Adrenal gland (tissue), 12 donors: ENCODE results near the gene EXOC4. TPM values are rescaled to one million over a fixed set of nuclear protein-coding genes. Genes with fewer than 3 reads are reported as not detected.

Experiments used
- DNase-seq, 7 donors: peaks; one replicate each; pipeline ENCODE4 v3.0.0-alpha.2; 2019 to 2020
- H3K27ac ChIP-seq, 5 donors: fragments of 200-600 bp; sonication (generic) in 4 of 5; 1 replicate in 3 of 5; 2 replicates in 2 of 5; pipeline versions ENCODE4 v1.5.1 to v1.8.0; 2016 to 2020; ENCODE audit warnings: mild to moderate bottlenecking in 1 of 5
- H3K27me3 ChIP-seq: fragments of 200-600 bp; 2 replicates; pipeline ENCODE4 v1.8.0; 2021
- H3K36me3 ChIP-seq, 2 donors: fragments of 200-600 bp; replicated peaks in 1 of 2; 1 replicate in 1 of 2; 2 replicates in 1 of 2; pipeline versions ENCODE4 v1.5.1 to v1.8.0; 2018 to 2022
- H3K4me1 ChIP-seq, 2 donors: fragments of 200-600 bp; replicated peaks in 1 of 2; 1 replicate in 1 of 2; 2 replicates in 1 of 2; pipeline versions ENCODE4 v1.5.1 to v1.8.0; 2018 to 2021
- H3K4me3 ChIP-seq, 4 donors: fragments of 200-600 bp; sonication (generic) in 3 of 4; one replicate each; pipeline ENCODE4 v1.5.1; 2016 to 2018
- H3K9me3 ChIP-seq, 3 donors: fragments of 200-600 bp; sonication (generic) in 1 of 3; replicated peaks in 1 of 3; 1 replicate in 2 of 3; 2 replicates in 1 of 3; pipeline versions ENCODE4 v1.5.1 to v1.8.0; 2016 to 2021
- POLR2A ChIP-seq, 2 donors: fragments of 450-650 bp; IDR thresholded peaks; one replicate each; pipeline ENCODE4 v1.6.1; 2017; ENCODE audit warnings: antibody characterized with exemption in 2 of 2, mild to moderate bottlenecking in 2 of 2, moderate library complexity in 1 of 2
- WGBS, 4 donors: extraction: QIAGEN DNeasy Blood & Tissue Kit in 2 of 4; methylation state at CpG; one replicate each; pipeline versions ENCODE4 v1.1.5 to v1.1.7; 2013 to 2017; 5-methylcytosine and 5-hydroxymethylcytosine counted together
- intact Hi-C, 2 donors: fragments of 100-400 bp; cut with DNase I; formaldehyde crosslinking; loops; one replicate each; pipeline versions ENCODE4 v1.14.1 to v1.15.0; 2022 to 2023
- polyA plus RNA-seq, 3 donors: library from polyadenylated mRNA; stranded (reverse); fragments of 200-250 nt in 2 of 3; fragments of 350-450 nt in 1 of 3; fragmentation: Illumina TruSeq in 1 of 3; extraction: RNeasy Lipid Tissue Mini Kit (QIAGEN cat#74804) in 1 of 3; gene quantifications; one replicate each; pipeline ENCODE4 v1.2.3, GENCODE V29; 2013 to 2014
- total RNA-seq, 9 donors: library from RNA; depleted of rRNA in 4 of 9; stranded (reverse); fragments of >200 nt in 4 of 9; fragments of 120-200 nt in 1 of 9; fragmentation: NEBNext Ultra II Directional in 1 of 9; extraction: Animal tissue kit (Norgen Biotek cat#: 25700) in 1 of 9; gene quantifications; one replicate each; pipeline versions ENCODE4 v1.1.0 to v1.2.4, GENCODE V29; 2013 to 2023
- TF ChIP-seq, protein P1 (sequence below), 6 experiments: fragments of 450-650 bp in 4 of 6; fragments of 200-600 bp in 2 of 6; sonication (generic) in 1 of 6; IDR thresholded peaks; 1 replicate in 5 of 6; 2 replicates in 1 of 6; pipeline versions ENCODE4 v1.5.1 to v1.8.0; 2016 to 2021; ENCODE audit warnings: antibody characterized with exemption in 6 of 6, mild to moderate bottlenecking in 2 of 6, moderate library complexity in 1 of 6
- donor health status: healthy with polysubstance abuse.
- donor health status: Bipolar disorder and iron deficiency.
- donor health status: DM: yes; HTN: yes; CAD: no.
- donor health status: DM: no; HTN: no; CAD: no.
- donor health status: DM: no; HTN: no; CAD: no.
- donor health status: DM: yes; HTN: yes; CAD: no.

The EXOC4 gene
- total and polyA plus RNA-seq, 12 donors = 12.5 to 93.8 (median 67.4) TPM

DNA sequence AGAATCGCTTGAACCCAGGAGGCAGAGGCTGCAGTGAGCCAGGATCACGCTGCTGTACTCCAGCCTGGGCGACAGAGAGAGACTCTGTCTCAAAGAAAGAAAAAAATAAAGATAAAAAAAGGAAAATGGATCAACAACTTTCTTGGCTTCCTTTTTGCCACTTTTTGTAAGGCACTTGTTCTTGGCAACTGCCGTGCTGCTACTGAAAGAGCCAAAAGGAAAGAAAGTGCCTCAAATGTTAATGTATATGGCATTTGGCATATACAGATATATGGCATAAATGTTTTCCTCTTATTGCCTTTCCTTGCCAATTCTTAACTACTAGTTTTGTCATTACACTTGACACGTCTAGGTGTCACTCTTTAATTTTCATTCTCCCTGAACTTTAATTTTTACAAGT, 480.5 kb downstream of the EXOC4 start:
- Histone ChIP-seq H3K9me3 (no peaks in the 10 kb centered on the region), H3K27me3 (no peaks in the 10 kb centered on the region), H3K36me3 (peaks cover 0 to 3% of the 10 kb centered on the region in 2 donors), H3K4me1 (no peaks in the 10 kb centered on the region), H3K27ac (no peak overlapping the region), H3K4me3 (no peak overlapping the region)
- WGBS, 4 donors = 95 to 98% (median 96%) methylated on average over 5 of the region's 5 CpGs
- TF ChIP-seq, protein P1, sequence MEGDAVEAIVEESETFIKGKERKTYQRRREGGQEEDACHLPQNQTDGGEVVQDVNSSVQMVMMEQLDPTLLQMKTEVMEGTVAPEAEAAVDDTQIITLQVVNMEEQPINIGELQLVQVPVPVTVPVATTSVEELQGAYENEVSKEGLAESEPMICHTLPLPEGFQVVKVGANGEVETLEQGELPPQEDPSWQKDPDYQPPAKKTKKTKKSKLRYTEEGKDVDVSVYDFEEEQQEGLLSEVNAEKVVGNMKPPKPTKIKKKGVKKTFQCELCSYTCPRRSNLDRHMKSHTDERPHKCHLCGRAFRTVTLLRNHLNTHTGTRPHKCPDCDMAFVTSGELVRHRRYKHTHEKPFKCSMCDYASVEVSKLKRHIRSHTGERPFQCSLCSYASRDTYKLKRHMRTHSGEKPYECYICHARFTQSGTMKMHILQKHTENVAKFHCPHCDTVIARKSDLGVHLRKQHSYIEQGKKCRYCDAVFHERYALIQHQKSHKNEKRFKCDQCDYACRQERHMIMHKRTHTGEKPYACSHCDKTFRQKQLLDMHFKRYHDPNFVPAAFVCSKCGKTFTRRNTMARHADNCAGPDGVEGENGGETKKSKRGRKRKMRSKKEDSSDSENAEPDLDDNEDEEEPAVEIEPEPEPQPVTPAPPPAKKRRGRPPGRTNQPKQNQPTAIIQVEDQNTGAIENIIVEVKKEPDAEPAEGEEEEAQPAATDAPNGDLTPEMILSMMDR (IDR thresholded peaks at IDR 0.05) = no peak
- no peak for TF ChIP-seq POLR2A (IDR thresholded peaks at IDR 0.05)
- DNase-seq = no peak
- intact Hi-C loops = no loop called here

DNA sequence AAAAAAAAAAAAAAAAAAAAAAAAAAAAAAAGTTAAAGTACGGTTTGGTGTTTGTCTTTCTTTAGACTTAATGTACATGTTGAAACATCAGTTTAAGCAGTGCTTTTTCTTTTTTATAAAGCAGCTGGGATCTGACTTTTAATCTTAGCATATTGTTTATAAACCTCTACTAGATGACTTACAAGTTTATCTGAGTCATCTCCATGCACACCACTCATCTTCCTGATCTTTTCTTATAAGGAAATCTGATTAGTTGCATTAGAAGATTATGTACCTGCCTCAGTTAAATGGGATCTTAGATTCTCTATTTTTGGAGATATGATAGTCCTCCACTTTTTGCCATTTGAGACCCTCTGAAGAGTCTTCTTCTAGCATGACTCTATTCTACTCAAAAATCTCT, 482.3 kb downstream of the EXOC4 start:
- intact Hi-C loops = no loop called here
- H3K27ac ChIP-seq = no peak overlapping the region
- TF ChIP-seq, protein P1 (IDR thresholded peaks at IDR 0.05) = no peak
- TF ChIP-seq POLR2A (IDR thresholded peaks at IDR 0.05) = no peak
- peaks cover 0 to 3% of the 10 kb centered on the region in 2 donors for H3K36me3 ChIP-seq
- WGBS, 4 donors = 79 to 96% (median 92%) methylated on average over 1 of the region's 1 CpG
- H3K4me3 ChIP-seq = no peak overlapping the region
- DNase-seq = no peak
- no peaks in the 10 kb centered on the region for H3K4me1 ChIP-seq
- no peaks in the 10 kb centered on the region for H3K27me3 ChIP-seq
- H3K9me3 ChIP-seq = no peaks in the 10 kb centered on the region

DNA sequence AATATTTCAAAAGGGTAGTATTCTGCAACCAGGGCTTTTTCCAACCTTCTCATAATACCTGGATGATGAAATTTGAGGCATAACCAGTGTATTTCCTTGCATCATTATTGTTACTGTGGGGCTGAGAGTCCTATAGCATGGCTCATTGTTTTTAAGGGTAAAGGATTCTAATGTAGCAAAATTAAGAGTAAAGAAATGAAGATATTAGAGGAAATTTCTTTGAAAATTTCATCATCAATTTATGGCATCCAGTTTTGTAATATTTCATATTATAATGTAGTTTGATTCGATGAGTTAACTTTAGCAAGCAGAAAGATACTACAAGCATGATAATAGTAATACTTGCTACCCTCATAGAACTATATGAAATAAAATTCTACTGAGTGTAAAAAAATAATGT, 486.9 kb downstream of the EXOC4 start:
- no peaks in the 10 kb centered on the region for H3K36me3 ChIP-seq
- H3K4me3 ChIP-seq = no peak overlapping the region
- WGBS, 4 donors = 94 to 98% (median 96%) methylated on average over 1 of the region's 1 CpG
- intact Hi-C loops = no loop called here
- no peak overlapping the region for H3K27ac ChIP-seq
- no peaks in the 10 kb centered on the region for H3K9me3 ChIP-seq
- no peak for DNase-seq
- H3K4me1 ChIP-seq = no peaks in the 10 kb centered on the region
- TF ChIP-seq, protein P1 (IDR thresholded peaks at IDR 0.05) = no peak
- no peak for TF ChIP-seq POLR2A (IDR thresholded peaks at IDR 0.05)
- H3K27me3 ChIP-seq = no peaks in the 10 kb centered on the region

- Histone ChIP-seq H3K4me1 (no peaks in the 10 kb centered on the region), H3K27me3 (no peaks in the 10 kb centered on the region), H3K27ac (no peak overlapping the region), H3K9me3 (no peaks in the 10 kb centered on the region), H3K4me3 (no peak overlapping the region), H3K36me3 (no peaks in the 10 kb centered on the region)
- TF ChIP-seq, protein P1 (IDR thresholded peaks at IDR 0.05) = no peak
- TF ChIP-seq POLR2A (IDR thresholded peaks at IDR 0.05) = no peak
- intact Hi-C loops = no loop called here
- DNase-seq = no peak
- WGBS, 4 donors = 95 to 98% (median 97%) methylated on average over 3 of the region's 3 CpGs
Measured at GRCh38 chr7:133741078-133741477, 488.2 kb downstream of the EXOC4 start.
